NOMO-1 treated with dmso at 0.1 percent for 144 hours (cell line): ENCODE measurements around the gene TP53.

Source experiments
- DNase-seq: peaks from one replicate; lab custom pipeline; 2025; ENCODE audit not compliant: unreplicated experiment; lab: John Stamatoyannopoulos, UW

The TP53 gene

GRCh38 chr17:7707446-7707845 is 20.2 kb upstream of the TP53 start:
- DNase-seq: no peak

- no peak for DNase-seq
Measured at GRCh38 chr17:7706631-7707354, 19.5 kb upstream of the TP53 start.

- DNase-seq: no peak
Measured at GRCh38 chr17:7705269-7706255, 18.3 kb upstream of the TP53 start.

- no peak for DNase-seq
Measured at GRCh38 chr17:7704601-7705268, 17.4 kb upstream of the TP53 start, which contains the start of gene EFNB3. Gene EFNB3 (plus strand): TSS chr17:7705202. CDS start chr17:7705599, 397 bp downstream.

- DNase-seq: no peak
Measured at GRCh38 chr17:7703584-7704479, 16.5 kb upstream of the TP53 start.

GRCh38 chr17:7702776-7703175 is 15.5 kb upstream of the TP53 start:
- no peak for DNase-seq

GRCh38 chr17:7701681-7702080 is 14.4 kb upstream of the TP53 start:
- DNase-seq: no peak

GRCh38 chr17:7700510-7700909 is 13.2 kb upstream of the TP53 start:
- DNase-seq: no peak

- no peak for DNase-seq
Measured at GRCh38 chr17:7697828-7698588, 10.7 kb upstream of the TP53 start.

- no peak for DNase-seq
Measured at GRCh38 chr17:7695586-7695985, 8.3 kb upstream of the TP53 start.

- no peak for DNase-seq
Measured at GRCh38 chr17:7688808-7689316, 1.6 kb upstream of the TP53 start.

GRCh38 chr17:7687908-7688807 is 868 bp upstream of the TP53 start, which contains the start of gene WRAP53:
Gene WRAP53 (plus strand): TSS chr17:7688477. CDS start chr17:7688649, 172 bp downstream.
- DNase-seq: peak; percentile 98

GRCh38 chr17:7686222-7687071 is 843 bp downstream of the TP53 start:
- DNase-seq: peak; percentile 80

- DNase-seq: peak; percentile 91
Measured at GRCh38 chr17:7685533-7686221, 1.6 kb downstream of the TP53 start.

- no peak for DNase-seq
Measured at GRCh38 chr17:7684851-7685532, 2.3 kb downstream of the TP53 start.

- no peak for DNase-seq
Measured at GRCh38 chr17:7677388-7678067, 9.8 kb downstream of the TP53 start.
